H1 (cell line): ENCODE data around the gene GRID1. TPM values are rescaled to one million over a fixed set of nuclear protein-coding genes. Genes with fewer than 3 reads are reported as not detected.

Source experiments
- CTCF ChIA-PET: fragments of 300-600 bp; sonication (Branson Sonifier 250); formaldehyde crosslinking; loops from one replicate; lab custom pipeline; 2021; ENCODE audit not compliant: partially characterized antibody; lab: Charles Lee
- POLR2A ChIA-PET: fragments of 300-600 bp; sonication (Branson Sonifier 250); formaldehyde crosslinking; loops from one replicate; lab custom pipeline; 2021; ENCODE audit warnings: inconsistent platforms; ENCODE audit not compliant: partially characterized antibody; lab: Charles Lee
- DNase-seq, 2 experiments: peaks; one replicate each; pipeline versions ENCODE4 v3.0.0 to v3.0.0-alpha.2; 2010 to 2022; ENCODE audit warnings: low spot score in 2 of 2, low read depth in 1 of 2, mixed read lengths in 1 of 2
- FAIRE-seq: peaks from 2 replicates; lab custom pipeline; 2011; peaks lifted over from hg19 to GRCh38; lab: Jason Lieb, UNC
- H2AFZ ChIP-seq: 2 replicates; pipeline ENCODE4 v1.8.1; 2012; ENCODE audit warnings: low read length, inconsistent platforms
- H2AK5ac ChIP-seq: 2 replicates; pipeline ENCODE4 v1.6.1; 2013; ENCODE audit warnings: low read depth, low read length
- H2BK120ac ChIP-seq: replicated peaks from 2 replicates; pipeline ENCODE3; 2013; ENCODE audit warnings: low read depth, low read length, inconsistent platforms
- H2BK12ac ChIP-seq: 2 replicates; pipeline ENCODE4 v1.6.1; 2013; ENCODE audit warnings: low read depth, low read length
- H2BK15ac ChIP-seq: 2 replicates; pipeline ENCODE4 v1.6.1; 2013; ENCODE audit warnings: low read length
- H2BK20ac ChIP-seq: 2 replicates; pipeline ENCODE4 v1.6.1; 2013; ENCODE audit warnings: low read length
- H2BK5ac ChIP-seq: 2 replicates; pipeline ENCODE4 v1.6.1; 2013; ENCODE audit warnings: low read depth, low read length
- H3K14ac ChIP-seq: 2 replicates; pipeline ENCODE4 v1.6.1; 2013; ENCODE audit warnings: inconsistent platforms; ENCODE audit not compliant: insufficient read length
- H3K18ac ChIP-seq: 2 replicates; pipeline ENCODE4 v1.6.1; 2013; ENCODE audit warnings: low read length; ENCODE audit errors: extremely low read depth
- H3K23ac ChIP-seq: 2 replicates; pipeline ENCODE4 v1.6.1; 2013; ENCODE audit warnings: inconsistent platforms; ENCODE audit not compliant: insufficient read length
- H3K23me2 ChIP-seq: 2 replicates; pipeline ENCODE4 v1.6.1; 2013; ENCODE audit warnings: low read depth, low read length
- H3K27ac ChIP-seq: 2 replicates; pipeline ENCODE4 v1.6.1; 2011; ENCODE audit warnings: low read depth, low read length, inconsistent platforms
- H3K27me3 ChIP-seq, 4 experiments: replicated peaks in 1 of 4; 1 replicate in 1 of 4; 2 replicates in 3 of 4; pipeline versions ENCODE4 v1.6.1 to v1.8.1; 2011 to 2013; ENCODE audit warnings: low read length in 3 of 4, mild to moderate bottlenecking in 3 of 4, inconsistent platforms in 2 of 4, mixed read lengths in 2 of 4, moderate library complexity in 1 of 4; ENCODE audit not compliant: control insufficient read depth in 3 of 4, insufficient read depth in 3 of 4; ENCODE audit errors: extremely low read depth in 1 of 4
- H3K36me3 ChIP-seq, 4 experiments: 2 replicates each; pipeline versions ENCODE4 v1.6.1 to v1.8.1; 2011 to 2013; ENCODE audit warnings: mild to moderate bottlenecking in 4 of 4, low read length in 3 of 4, moderate library complexity in 2 of 4, control low read depth in 1 of 4, inconsistent platforms in 1 of 4; ENCODE audit not compliant: insufficient read depth in 4 of 4, control insufficient read depth in 2 of 4
- H3K4ac ChIP-seq: replicated peaks from 2 replicates; pipeline ENCODE3; 2013; ENCODE audit warnings: low read length, low read depth, mixed read lengths, inconsistent platforms; ENCODE audit not compliant: insufficient read length
- H3K4me1 ChIP-seq, 4 experiments: replicated peaks in 1 of 4; 1 replicate in 1 of 4; 2 replicates in 3 of 4; pipeline versions ENCODE4 v1.6.1 to v1.8.1; 2011 to 2013; ENCODE audit warnings: low read length in 3 of 4, inconsistent platforms in 2 of 4, mixed read lengths in 1 of 4; ENCODE audit not compliant: insufficient read depth in 4 of 4, control insufficient read depth in 3 of 4
- H3K4me2 ChIP-seq, 2 experiments: 2 replicates each; pipeline versions ENCODE4 v1.6.1 to v1.8.1; 2011 to 2013; ENCODE audit warnings: low read depth in 2 of 2, low read length in 2 of 2, control low read depth in 1 of 2, inconsistent platforms in 1 of 2, mild to moderate bottlenecking in 1 of 2; ENCODE audit not compliant: insufficient read depth in 1 of 2
- H3K4me3 ChIP-seq, 4 experiments: fragments of 200-600, 300-600 bp in 1 of 4; sonication (generic), shearing (Covaris generic), sonication (Bioruptor Twin) in 1 of 4; 2 replicates each; pipeline versions ENCODE4 v1.5.1 to v1.8.1; 2011 to 2016; ENCODE audit warnings: low read length in 4 of 4, low read depth in 3 of 4, control low read depth in 2 of 4, inconsistent platforms in 2 of 4, mild to moderate bottlenecking in 2 of 4, mixed read lengths in 1 of 4, moderate library complexity in 1 of 4; ENCODE audit not compliant: insufficient read depth in 2 of 4; ENCODE audit errors: extremely low read depth in 1 of 4
- H3K56ac ChIP-seq: replicated peaks from 2 replicates; pipeline ENCODE3; 2013; ENCODE audit warnings: low read depth, mild to moderate bottlenecking, mixed read lengths, low read length, inconsistent platforms; ENCODE audit not compliant: insufficient read length
- H3K79me1 ChIP-seq: 2 replicates; pipeline ENCODE4 v1.6.1; 2013; ENCODE audit warnings: low read depth, low read length, control low read depth
- H3K79me2 ChIP-seq, 2 experiments: 2 replicates each; pipeline versions ENCODE4 v1.6.1 to v1.8.1; 2012 to 2013; ENCODE audit warnings: low read length in 2 of 2, mild to moderate bottlenecking in 2 of 2, inconsistent platforms in 1 of 2; ENCODE audit not compliant: insufficient read depth in 2 of 2, control insufficient read depth in 1 of 2
- H3K9ac ChIP-seq, 4 experiments: replicated peaks in 1 of 4; 1 replicate in 1 of 4; 2 replicates in 3 of 4; pipeline versions ENCODE4 v1.6.1 to v1.8.1; 2011 to 2013; ENCODE audit warnings: low read depth in 3 of 4, low read length in 3 of 4, control low read depth in 2 of 4, mild to moderate bottlenecking in 2 of 4, moderate library complexity in 2 of 4, inconsistent platforms in 1 of 4; ENCODE audit errors: extremely low read depth in 1 of 4
- H3K9me3 ChIP-seq, 2 experiments: 2 replicates each; pipeline versions ENCODE4 v1.6.1 to v1.8.1; 2012 to 2013; ENCODE audit warnings: mild to moderate bottlenecking in 2 of 2, moderate library complexity in 2 of 2, control low read depth in 1 of 2, inconsistent platforms in 1 of 2, low read depth in 1 of 2, low read length in 1 of 2, mixed read lengths in 1 of 2; ENCODE audit not compliant: insufficient read depth in 2 of 2
- H4K20me1 ChIP-seq, 2 experiments: replicated peaks in 1 of 2; 2 replicates each; pipeline versions ENCODE3 to v1.8.1; 2011 to 2013; ENCODE audit warnings: inconsistent platforms in 2 of 2, low read length in 2 of 2, mild to moderate bottlenecking in 1 of 2; ENCODE audit not compliant: insufficient read depth in 2 of 2, control insufficient read depth in 1 of 2
- H4K5ac ChIP-seq: 2 replicates; pipeline ENCODE4 v1.6.1; 2013; ENCODE audit warnings: low read length, low read depth, mixed read lengths, inconsistent platforms; ENCODE audit not compliant: insufficient read length
- H4K8ac ChIP-seq: 2 replicates; pipeline ENCODE4 v1.8.0; 2013; ENCODE audit warnings: mild to moderate bottlenecking, moderate library complexity, low read length, inconsistent platforms; ENCODE audit not compliant: insufficient read depth; ENCODE audit errors: extremely low read depth
- H4K91ac ChIP-seq: replicated peaks from 2 replicates; pipeline ENCODE3; 2013; ENCODE audit warnings: low read length, mixed read lengths, inconsistent platforms; ENCODE audit not compliant: insufficient read length
- ASH2L ChIP-seq: fragments of 200-600, 300-600 bp; sonication (generic); IDR thresholded peaks from one replicate; pipeline ENCODE4 v1.7.1; 2017; ENCODE audit warnings: low read length
- CBX8 ChIP-seq: fragments of 300-800, 300-1000 bp; sonication (generic); IDR thresholded peaks from 2 replicates; pipeline ENCODE4 v1.7.1; 2016; ENCODE audit warnings: low read depth, low read length, borderline replicate concordance
- CHD1 ChIP-seq: IDR thresholded peaks from 2 replicates; pipeline ENCODE4 v1.6.1; 2012; ENCODE audit warnings: low read depth, low read length, improper control_type of control experiment
- CREB1 ChIP-seq: IDR thresholded peaks from 2 replicates; pipeline ENCODE4 v1.6.1; 2012; ENCODE audit warnings: inconsistent platforms
- JUN ChIP-seq: IDR thresholded peaks from 2 replicates; pipeline ENCODE4 v1.6.1; 2011; ENCODE audit warnings: low read depth, mild to moderate bottlenecking, improper control_type of control experiment, low read length
- KDM1A ChIP-seq: fragments of 200-600, 300-600 bp; sonication (generic); IDR thresholded peaks from 2 replicates; pipeline ENCODE4 v1.7.1; 2016; ENCODE audit warnings: mild to moderate bottlenecking, low read length, borderline replicate concordance
- KDM5A ChIP-seq: fragments of 200-600 bp; IDR thresholded peaks from 2 replicates; pipeline ENCODE4 v1.7.1; 2012; ENCODE audit warnings: mild to moderate bottlenecking, low read length, inconsistent platforms, mixed read lengths
- MAFK ChIP-seq: IDR thresholded peaks from 2 replicates; pipeline ENCODE4 v1.6.1; 2012; ENCODE audit warnings: low read depth, mild to moderate bottlenecking, improper control_type of control experiment, low read length
- PHF8 ChIP-seq: fragments of 200-600 bp; sonication (generic); conservative IDR thresholded peaks from 2 replicates; pipeline ENCODE4 v1.7.1; 2012; ENCODE audit warnings: low read depth, mild to moderate bottlenecking, inconsistent platforms, low read length, moderate library complexity
- POLR2AphosphoS5 ChIP-seq: IDR thresholded peaks from 2 replicates; pipeline ENCODE4 v1.6.1; 2011; ENCODE audit warnings: low read depth, low read length
- RBBP5 ChIP-seq: IDR thresholded peaks from 2 replicates; pipeline ENCODE4 v1.7.1; 2012; ENCODE audit warnings: low read depth, mild to moderate bottlenecking, inconsistent platforms, low read length, moderate library complexity, borderline replicate concordance
- RNF2 ChIP-seq: fragments of 200-900, 300-1000 bp; sonication (generic); IDR thresholded peaks from 2 replicates; pipeline ENCODE4 v1.7.1; 2016; ENCODE audit warnings: borderline replicate concordance, low read depth, mild to moderate bottlenecking, antibody characterized with exemption, low read length; ENCODE audit not compliant: poor library complexity, severe bottlenecking; ENCODE audit errors: missing control alignments
- SAP30 ChIP-seq: fragments of 300-600 bp; sonication (generic); IDR thresholded peaks from 2 replicates; pipeline ENCODE4 v1.7.1; 2012; ENCODE audit warnings: low read length, moderate library complexity, mild to moderate bottlenecking, inconsistent platforms; ENCODE audit not compliant: insufficient read depth, insufficient replicate concordance
- SIRT6 ChIP-seq: IDR thresholded peaks from one replicate; pipeline ENCODE4 v1.7.1; 2012; ENCODE audit warnings: low read length, inconsistent platforms
- TBP ChIP-seq: IDR thresholded peaks from 2 replicates; pipeline ENCODE4 v1.6.1; 2011; ENCODE audit warnings: low read depth, low read length, improper control_type of control experiment
- TEAD4 ChIP-seq: IDR thresholded peaks from 2 replicates; pipeline ENCODE4 v1.6.1; 2012; ENCODE audit warnings: low read depth, low read length, inconsistent platforms, mixed read lengths
- WGBS, 2 experiments: shearing (Covaris generic) in 1 of 2; methylation state at CpG; one replicate each; pipeline versions ENCODE4 v1.1.6 to v1.1.7; 2013 to 2015; ENCODE audit warnings: low lambda C conversion rate in 2 of 2, mixed read lengths in 2 of 2, inconsistent platforms in 1 of 2, low coverage in 1 of 2, missing lambda C conversion rate in 1 of 2; ENCODE audit not compliant: insufficient replicate concordance in 2 of 2, insufficient coverage in 1 of 2, insufficient read length in 1 of 2; ENCODE audit errors: extremely low coverage in 1 of 2, missing lambda C conversion rate in 1 of 2; 5-methylcytosine and 5-hydroxymethylcytosine counted together
- polyA plus RNA-seq, 7 experiments: library from polyadenylated mRNA; depleted of rRNA in 3 of 7; stranded (reverse) in 5 of 7; unstranded in 2 of 7; fragments of >200 nt in 5 of 7; fragments of 200-250 nt in 2 of 7; gene quantifications; 1 replicate in 5 of 7; 2 replicates in 1 of 7; 4 replicates in 1 of 7; pipeline versions ENCODE4 v1.2.1 to v1.2.3, GENCODE V29; 2011 to 2013; ENCODE audit warnings: missing spikeins in 2 of 7, mixed read lengths in 2 of 7
- total RNA-seq: library from RNA; stranded (reverse); fragmentation: NEBNext Ultra II Directional; extraction: Animal tissue kit (Norgen Biotek cat#: 25700); gene quantifications from 2 replicates; pipeline ENCODE4 v1.2.1, GENCODE V29; 2021

GRID1 gene
- total and polyA plus RNA-seq, 2 of the 8 experiments (the other 6 are each of a cell fraction or from before 2014, with no cell fraction given), result 0.22 to 0.30 TPM

GRCh38 chr10:86165666-86166065, 200.9 kb downstream of the GRID1 start:
- Histone ChIP-seq H3K23me2 (no peaks in the 10 kb centered on the region), H3K9me3 (no peaks in the 10 kb centered on the region), H2BK120ac (no peak overlapping the region), H3K4ac (no peak overlapping the region), H3K4me1 (no peaks in the 10 kb centered on the region), H3K27me3 (no peaks in the 10 kb centered on the region), H3K79me1 (no peaks in the 10 kb centered on the region), H2BK5ac (no peak overlapping the region), H4K91ac (no peak overlapping the region), H3K36me3 (no peaks in the 10 kb centered on the region), H3K14ac (no peak overlapping the region), H4K8ac (no peak overlapping the region; the same call in 1 of the 2 replicates), H2AK5ac (no peak overlapping the region), H2BK12ac (no peak overlapping the region), H3K4me2 (no peak overlapping the region), H3K9ac (no peak overlapping the region), H2BK15ac (no peak overlapping the region), H4K20me1 (no peaks in the 10 kb centered on the region), H2AFZ (no peak overlapping the region), H3K4me3 (no peak overlapping the region), H3K18ac (no peak overlapping the region), H3K56ac (no peak overlapping the region), H4K5ac (no peak overlapping the region), H2BK20ac (no peak overlapping the region), H3K27ac (no peak overlapping the region), H3K79me2 (no peaks in the 10 kb centered on the region), H3K23ac (no peak overlapping the region)
- 93% methylated on average over 9 of the region's 9 CpGs; no CpG with 5 or more reads in 1 of the 2 experiments for WGBS, 2 experiments
- ChIA-PET CTCF (interaction anchor here (1.0 to 1.2 kb wide), 2 partner anchors 12 to 15 kb away, joined by 3 to 4 read pairs; no protein-coding TSS in a partner anchor), POLR2A (no interaction called here)
- DNase-seq, result no peak
- FAIRE-seq, result no peak
- TF ChIP-seq ASH2L, result no peak
- TF ChIP-seq KDM1A, result no peak
- TF ChIP-seq TBP, result no peak
- TF ChIP-seq RNF2, result no peak
- no peak for TF ChIP-seq PHF8
- no peak for TF ChIP-seq POLR2AphosphoS5
- TF ChIP-seq KDM5A, result no peak
- TF ChIP-seq CHD1, result no peak
- no peak for TF ChIP-seq RBBP5
- TF ChIP-seq SAP30, result no peak
- no peak for TF ChIP-seq CREB1
- TF ChIP-seq SIRT6, result no peak
- no peak for TF ChIP-seq CBX8
- no peak for TF ChIP-seq JUN
- TF ChIP-seq MAFK, result no peak
- no peak for TF ChIP-seq TEAD4
